IMR-90 (cell line): ENCODE measurements around the gene SETDB1.

Experiments
- FOS ChIP-seq: fragments of 150-350 bp; IDR thresholded peaks from 2 replicates; pipeline ENCODE4 v1.6.1; 2016; ENCODE audit warnings: low read depth, low read length
- RAD21 ChIP-seq: IDR thresholded peaks from 2 replicates; pipeline ENCODE4 v1.6.1; 2012; ENCODE audit warnings: low read length, improper control_type of control experiment
- RFX5 ChIP-seq: IDR thresholded peaks from 2 replicates; pipeline ENCODE4 v1.8.0; 2012; ENCODE audit warnings: low read depth, mild to moderate bottlenecking, low read length, moderate library complexity
- TF ChIP-seq, protein P1 (sequence below): fragments of 150-350 bp; IDR thresholded peaks from 2 replicates; pipeline ENCODE4 v1.6.1; 2016; ENCODE audit warnings: low read depth, mild to moderate bottlenecking, low read length, moderate library complexity, borderline replicate concordance
- TF ChIP-seq, protein P2 (sequence below): conservative IDR thresholded peaks from 2 replicates; pipeline ENCODE4 v1.5.1; 2012; ENCODE audit warnings: mild to moderate bottlenecking, low read depth, low read length, improper control_type of control experiment

DNA sequence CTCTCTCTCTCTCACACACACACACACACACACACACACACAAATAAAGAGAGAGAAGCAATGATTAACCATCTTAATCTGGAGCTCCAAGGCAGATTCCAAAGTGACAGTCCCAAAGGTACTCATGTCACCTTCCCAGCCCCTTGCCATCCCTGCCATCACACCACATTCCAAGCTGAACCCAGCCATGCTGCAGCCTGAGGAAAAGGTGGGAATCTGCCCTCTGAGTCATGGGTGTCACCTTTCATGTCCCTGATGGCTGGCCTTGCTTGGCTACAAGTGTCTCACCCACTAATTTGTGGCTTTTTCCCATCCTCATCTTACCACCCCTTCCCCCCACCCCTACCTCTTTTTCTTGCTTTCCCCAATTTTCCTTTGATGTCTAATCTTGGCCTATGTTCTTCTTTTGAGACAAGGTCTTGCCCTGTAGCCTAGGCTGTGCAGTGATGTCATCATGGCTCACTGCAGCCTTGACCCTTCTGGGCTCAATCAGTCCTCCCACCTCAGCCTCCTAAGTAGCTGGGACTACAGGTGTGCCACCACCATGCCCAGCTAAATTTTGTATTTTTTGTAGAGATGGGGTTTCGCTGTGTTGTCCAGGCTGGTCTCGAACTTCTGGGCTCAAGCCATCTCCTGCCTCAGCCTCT is 59.1 kb downstream of the SETDB1 start:
- TF ChIP-seq, protein P1, sequence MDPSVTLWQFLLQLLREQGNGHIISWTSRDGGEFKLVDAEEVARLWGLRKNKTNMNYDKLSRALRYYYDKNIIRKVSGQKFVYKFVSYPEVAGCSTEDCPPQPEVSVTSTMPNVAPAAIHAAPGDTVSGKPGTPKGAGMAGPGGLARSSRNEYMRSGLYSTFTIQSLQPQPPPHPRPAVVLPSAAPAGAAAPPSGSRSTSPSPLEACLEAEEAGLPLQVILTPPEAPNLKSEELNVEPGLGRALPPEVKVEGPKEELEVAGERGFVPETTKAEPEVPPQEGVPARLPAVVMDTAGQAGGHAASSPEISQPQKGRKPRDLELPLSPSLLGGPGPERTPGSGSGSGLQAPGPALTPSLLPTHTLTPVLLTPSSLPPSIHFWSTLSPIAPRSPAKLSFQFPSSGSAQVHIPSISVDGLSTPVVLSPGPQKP: no peak
- TF ChIP-seq RFX5: no peak
- TF ChIP-seq, protein P2, sequence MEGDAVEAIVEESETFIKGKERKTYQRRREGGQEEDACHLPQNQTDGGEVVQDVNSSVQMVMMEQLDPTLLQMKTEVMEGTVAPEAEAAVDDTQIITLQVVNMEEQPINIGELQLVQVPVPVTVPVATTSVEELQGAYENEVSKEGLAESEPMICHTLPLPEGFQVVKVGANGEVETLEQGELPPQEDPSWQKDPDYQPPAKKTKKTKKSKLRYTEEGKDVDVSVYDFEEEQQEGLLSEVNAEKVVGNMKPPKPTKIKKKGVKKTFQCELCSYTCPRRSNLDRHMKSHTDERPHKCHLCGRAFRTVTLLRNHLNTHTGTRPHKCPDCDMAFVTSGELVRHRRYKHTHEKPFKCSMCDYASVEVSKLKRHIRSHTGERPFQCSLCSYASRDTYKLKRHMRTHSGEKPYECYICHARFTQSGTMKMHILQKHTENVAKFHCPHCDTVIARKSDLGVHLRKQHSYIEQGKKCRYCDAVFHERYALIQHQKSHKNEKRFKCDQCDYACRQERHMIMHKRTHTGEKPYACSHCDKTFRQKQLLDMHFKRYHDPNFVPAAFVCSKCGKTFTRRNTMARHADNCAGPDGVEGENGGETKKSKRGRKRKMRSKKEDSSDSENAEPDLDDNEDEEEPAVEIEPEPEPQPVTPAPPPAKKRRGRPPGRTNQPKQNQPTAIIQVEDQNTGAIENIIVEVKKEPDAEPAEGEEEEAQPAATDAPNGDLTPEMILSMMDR: no peak
- no peak for TF ChIP-seq FOS
- no peak for TF ChIP-seq RAD21
